HG03097 (cell line): Measurements from ENCODE around the gene ATP5F1C.
"Not testable (repeated sequence)": the region's sequence is repeated elsewhere in the genome, so short reads cannot be mapped to it uniquely, and the experiment has no call there.

Experiments used
- ATAC-seq: cut with Tn5 transposase; IDR thresholded peaks from one replicate; pipeline ENCODE4 v1.9.1; 2021; ENCODE audit not compliant: unreplicated experiment, low FRiP score

Gene ATP5F1C

GRCh38 chr10:7787857-7788638 is at the start of gene ATP5F1C, which contains the start of gene KIN:
ATP5F1C (plus strand) TSS chr10:7788177; CDS start chr10:7788208, 31 bp downstream.
KIN (minus strand) TSS chr10:7787993; CDS start chr10:7787933, 60 bp downstream.
- ATAC-seq, result peak; percentile 95

GRCh38 chr10:7738536-7739407 is 49.2 kb upstream of the ATP5F1C start:
- ATAC-seq, result no peak

GRCh38 chr10:7744307-7744706 is 43.7 kb upstream of the ATP5F1C start:
- ATAC-seq, result no peak

GRCh38 chr10:7748637-7749036 is 39.3 kb upstream of the ATP5F1C start:
- ATAC-seq, result not testable (repeated sequence)

- ATAC-seq, result no peak
These were observed 37.8 kb upstream of the ATP5F1C start for GRCh38 chr10:7750222-7750621.

- no peak for ATAC-seq
These were observed 35.7 kb upstream of the ATP5F1C start for GRCh38 chr10:7752251-7752650.

- ATAC-seq, result no peak
These were observed 32.9 kb upstream of the ATP5F1C start for GRCh38 chr10:7755103-7755502.

GRCh38 chr10:7756360-7756992 is 31.5 kb upstream of the ATP5F1C start:
- no peak for ATAC-seq

GRCh38 chr10:7763929-7764328 is 24.0 kb upstream of the ATP5F1C start:
- ATAC-seq, result no peak

GRCh38 chr10:7766241-7766640 is 21.7 kb upstream of the ATP5F1C start:
- ATAC-seq, result no peak

- ATAC-seq, result no peak
These were observed 20.8 kb upstream of the ATP5F1C start for GRCh38 chr10:7767209-7767608.

GRCh38 chr10:7768417-7768816 is 19.6 kb upstream of the ATP5F1C start:
- no peak for ATAC-seq

- no peak for ATAC-seq
These were observed 13.9 kb upstream of the ATP5F1C start for GRCh38 chr10:7773845-7774801.

GRCh38 chr10:7776777-7777176 is 11.2 kb upstream of the ATP5F1C start:
- ATAC-seq, result no peak

- not testable (repeated sequence) for ATAC-seq
These were observed 5.8 kb upstream of the ATP5F1C start for GRCh38 chr10:7782194-7782593.

- ATAC-seq, result no peak
These were observed 1.5 kb upstream of the ATP5F1C start for GRCh38 chr10:7786430-7786829.

- ATAC-seq, result no peak
These were observed 674 bp upstream of the ATP5F1C start for GRCh38 chr10:7787150-7787856.

GRCh38 chr10:7788639-7789286 is 786 bp downstream of the ATP5F1C start:
- no peak for ATAC-seq

GRCh38 chr10:7789390-7789789 is 1.4 kb downstream of the ATP5F1C start:
- ATAC-seq, result no peak
